H9 (cell line): ENCODE data around the gene PKDCC. TPM values are rescaled to one million over a fixed set of nuclear protein-coding genes. Genes with fewer than 3 reads are reported as not detected.

Source experiments
- DNase-seq: peaks from one replicate; pipeline ENCODE4 v3.0.0-alpha.2; 2017
- H2AFZ ChIP-seq: one replicate; pipeline ENCODE4 v1.6.1; 2013; ENCODE audit warnings: mild to moderate bottlenecking, low read length, control low read depth, moderate library complexity
- H2AK5ac ChIP-seq: 2 replicates; pipeline ENCODE4 v1.6.1; 2013; ENCODE audit warnings: low read length, control low read depth, mixed read lengths; ENCODE audit not compliant: insufficient read length
- H2BK120ac ChIP-seq: one replicate; pipeline ENCODE4 v1.6.1; 2013; ENCODE audit warnings: low read depth, mild to moderate bottlenecking, low read length, control low read depth, inconsistent platforms; ENCODE audit not compliant: poor library complexity, severe bottlenecking
- H2BK12ac ChIP-seq: 2 replicates; pipeline ENCODE4 v1.6.1; 2013; ENCODE audit warnings: low read length, control low read depth, mixed read lengths, low read depth; ENCODE audit not compliant: insufficient read length
- H2BK15ac ChIP-seq: 2 replicates; pipeline ENCODE4 v1.6.1; 2013; ENCODE audit warnings: low read depth, low read length, control low read depth
- H2BK20ac ChIP-seq: one replicate; pipeline ENCODE4 v1.6.1; 2013; ENCODE audit warnings: low read depth, mild to moderate bottlenecking, low read length, control low read depth, inconsistent platforms; ENCODE audit not compliant: poor library complexity, severe bottlenecking
- H2BK5ac ChIP-seq: 2 replicates; pipeline ENCODE4 v1.6.1; 2013; ENCODE audit warnings: low read length, control low read depth, mixed read lengths; ENCODE audit not compliant: insufficient read length
- H3K14ac ChIP-seq: 2 replicates; pipeline ENCODE4 v1.6.1; 2013; ENCODE audit warnings: low read length, control low read depth; ENCODE audit not compliant: insufficient read depth
- H3K18ac ChIP-seq: 2 replicates; pipeline ENCODE4 v1.6.1; 2013; ENCODE audit warnings: low read depth, mild to moderate bottlenecking, mixed read lengths, low read length, control low read depth; ENCODE audit not compliant: insufficient read length
- H3K23ac ChIP-seq: 2 replicates; pipeline ENCODE4 v1.6.1; 2013; ENCODE audit warnings: low read length, control low read depth, mixed read lengths, low read depth; ENCODE audit not compliant: insufficient read length
- H3K23me2 ChIP-seq: 2 replicates; pipeline ENCODE4 v1.6.1; 2013; ENCODE audit warnings: low read depth, mild to moderate bottlenecking, mixed read lengths, low read length, control low read depth; ENCODE audit not compliant: insufficient read length, poor library complexity, severe bottlenecking
- H3K27ac ChIP-seq: 2 replicates; pipeline ENCODE4 v1.5.1; 2013; ENCODE audit warnings: low read length, control low read depth, mixed read lengths, low read depth; ENCODE audit not compliant: insufficient read length
- H3K27me3 ChIP-seq: 2 replicates; pipeline ENCODE4 v1.6.1; 2013; ENCODE audit warnings: low read length, control low read depth, inconsistent platforms; ENCODE audit not compliant: insufficient read depth
- H3K4ac ChIP-seq: 2 replicates; pipeline ENCODE4 v1.6.1; 2013; ENCODE audit warnings: low read depth, mild to moderate bottlenecking, control low read depth, inconsistent platforms, low read length, moderate library complexity
- H3K4me1 ChIP-seq: 2 replicates; pipeline ENCODE4 v1.6.1; 2013; ENCODE audit warnings: low read length, control low read depth, inconsistent platforms; ENCODE audit not compliant: insufficient read depth
- H3K4me2 ChIP-seq: 2 replicates; pipeline ENCODE4 v1.6.1; 2013; ENCODE audit warnings: low read length, control low read depth, mixed read lengths; ENCODE audit not compliant: insufficient read length, insufficient read depth
- H3K56ac ChIP-seq: 2 replicates; pipeline ENCODE4 v1.6.1; 2013; ENCODE audit warnings: low read depth, mild to moderate bottlenecking, mixed read lengths, low read length, control low read depth; ENCODE audit not compliant: insufficient read length
- H3K79me1 ChIP-seq: 2 replicates; pipeline ENCODE4 v1.6.1; 2013; ENCODE audit warnings: low read depth, mild to moderate bottlenecking, moderate library complexity, low read length, control low read depth, inconsistent platforms; ENCODE audit not compliant: insufficient read depth, poor library complexity, severe bottlenecking
- H3K79me2 ChIP-seq: 2 replicates; pipeline ENCODE4 v1.6.1; 2013; ENCODE audit warnings: low read length, control low read depth, inconsistent platforms; ENCODE audit not compliant: insufficient read depth
- H3K9ac ChIP-seq: 2 replicates; pipeline ENCODE4 v1.6.1; 2013; ENCODE audit warnings: low read length, control low read depth, mixed read lengths; ENCODE audit not compliant: insufficient read length; ENCODE audit errors: extremely low read depth
- H3K9me3 ChIP-seq: one replicate; pipeline ENCODE4 v1.6.1; 2013; ENCODE audit warnings: low read depth, low read length, inconsistent platforms; ENCODE audit not compliant: control insufficient read depth
- H3T11ph ChIP-seq: one replicate; pipeline ENCODE4 v1.6.1; 2013; ENCODE audit warnings: mild to moderate bottlenecking, low read length, control low read depth, inconsistent platforms
- H4K20me1 ChIP-seq: one replicate; pipeline ENCODE4 v1.6.1; 2013; ENCODE audit not compliant: control insufficient read depth, insufficient read length, insufficient read depth
- H4K5ac ChIP-seq: 2 replicates; pipeline ENCODE4 v1.6.1; 2013; ENCODE audit warnings: low read depth, mild to moderate bottlenecking, mixed read lengths, low read length, control low read depth; ENCODE audit not compliant: insufficient read length
- H4K8ac ChIP-seq: replicated peaks from 2 replicates; pipeline ENCODE4 v1.6.1; 2013; ENCODE audit warnings: low read length, control low read depth, mixed read lengths, low read depth; ENCODE audit not compliant: insufficient read length
- H4K91ac ChIP-seq: 2 replicates; pipeline ENCODE4 v1.6.1; 2013; ENCODE audit warnings: low read depth, mild to moderate bottlenecking, moderate library complexity, mixed read lengths, low read length, control low read depth; ENCODE audit not compliant: insufficient read length
- H3K27ac Mint-ChIP-seq, 3 experiments: 2 replicates in 2 of 3; 3 replicates in 1 of 3; pipeline ENCODE4 v1.8.0; 2020 to 2021; ENCODE audit warnings: mixed read lengths in 3 of 3, mild to moderate bottlenecking in 1 of 3, moderate library complexity in 1 of 3
- H3K27me3 Mint-ChIP-seq: 2 replicates; pipeline ENCODE4 v1.8.0; 2021; ENCODE audit warnings: low read depth, mild to moderate bottlenecking, moderate library complexity, mixed read lengths
- H3K36me3 Mint-ChIP-seq, 3 experiments: 2 replicates in 2 of 3; 3 replicates in 1 of 3; pipeline ENCODE4 v1.8.0; 2020 to 2021; ENCODE audit warnings: low read depth in 3 of 3, mixed read lengths in 3 of 3; ENCODE audit not compliant: insufficient read depth in 1 of 3
- H3K4me1 Mint-ChIP-seq, 2 experiments: 2 replicates each; pipeline ENCODE4 v1.8.0; 2020; ENCODE audit warnings: mixed read lengths in 2 of 2
- H3K4me3 Mint-ChIP-seq, 2 experiments: 2 replicates in 1 of 2; 3 replicates in 1 of 2; pipeline ENCODE4 v1.8.0; 2020 to 2021; ENCODE audit warnings: mild to moderate bottlenecking in 2 of 2, mixed read lengths in 2 of 2, moderate library complexity in 1 of 2
- H3K9me3 Mint-ChIP-seq, 2 experiments: 2 replicates in 1 of 2; 3 replicates in 1 of 2; pipeline ENCODE4 v1.8.0; 2020; ENCODE audit warnings: mild to moderate bottlenecking in 2 of 2, mixed read lengths in 2 of 2, moderate library complexity in 1 of 2
- CTCF ChIP-seq: fragments of 200-600 bp; sonication (generic); conservative IDR thresholded peaks from 3 replicates; pipeline ENCODE4 v1.8.0; 2021; ENCODE audit warnings: antibody characterized with exemption, mild to moderate bottlenecking
- WGBS: extraction: QIAGEN DNeasy Blood & Tissue Kit; methylation state at CpG from one replicate; pipeline ENCODE4 v1.1.7; 2013; ENCODE audit warnings: missing lambda C conversion rate, low lambda C conversion rate, mixed read lengths; ENCODE audit not compliant: insufficient read length; ENCODE audit errors: extremely low coverage; 5-methylcytosine and 5-hydroxymethylcytosine counted together
- total RNA-seq: library from RNA; stranded (reverse); gene quantifications from 2 replicates; pipeline ENCODE4 v1.2.1, GENCODE V29; 2021

PKDCC gene
- total RNA-seq, 1 experiment from 2014 or later: 134 TPM

- Mint-ChIP-seq H3K27me3 (peaks cover 6% of the 10 kb centered on the region), H3K27ac (no peak overlapping the region), H3K36me3 (no peaks in the 10 kb centered on the region), H3K4me1 (peaks cover 5 to 7% of the 10 kb centered on the region in 2 experiments), H3K4me3 (no peak overlapping the region), H3K9me3 (no peaks in the 10 kb centered on the region)
- Histone ChIP-seq H3K23me2 (no peaks in the 10 kb centered on the region), H3K27me3 (no peaks in the 10 kb centered on the region), H2BK5ac (no peak overlapping the region), H3K79me2 (no peaks in the 10 kb centered on the region), H3K9me3 (no peaks in the 10 kb centered on the region), H2BK15ac (no peak overlapping the region), H3K14ac (no peak overlapping the region), H3K23ac (no peak overlapping the region), H3K9ac (no peak overlapping the region), H2BK20ac (no peak overlapping the region), H2AK5ac (no peak overlapping the region), H4K20me1 (no peaks in the 10 kb centered on the region), H4K5ac (no peak overlapping the region), H2BK12ac (no peak overlapping the region), H3K18ac (no peak overlapping the region), H3K27ac (no peak overlapping the region), H3K79me1 (no peaks in the 10 kb centered on the region), H3K4ac (no peak overlapping the region), H4K91ac (no peak overlapping the region), H3T11ph (no peak overlapping the region), H2BK120ac (no peak overlapping the region), H2AFZ (no peak overlapping the region), H4K8ac (no peak overlapping the region), H3K4me2 (no peak overlapping the region), H3K4me1 (peaks cover 2% of the 10 kb centered on the region; the same call in 1 of the 2 replicates), H3K56ac (no peak overlapping the region)
- TF ChIP-seq CTCF: no peak
- no CpG with 5 or more reads among the region's 2 CpGs for WGBS
- no peak for DNase-seq
These were observed 34.2 kb downstream of the PKDCC start for GRCh38 chr2:42082016-42082415.
